CD4-positive, alpha-beta T cell treated with Interleukin-6 at 100 ng/mL for 8 hours (primary cell): ENCODE data around the gene IFI35.
A peak's percentile ranks its signal among the peaks of the same experiment; 100 is the strongest.
"Not testable (repeated sequence)": the region's sequence is repeated elsewhere in the genome, so short reads cannot be mapped to it uniquely, and the experiment has no call there.

Source experiments
- DNase-seq: peaks from one replicate; pipeline ENCODE4 v3.0.0-alpha.2; 2020; ENCODE audit warnings: mixed read lengths, low spot score

The IFI35 gene

GRCh38 chr17:42997984-42998938, 8.3 kb upstream of the IFI35 start, which contains the start of gene RPL27:
RPL27 (plus strand) TSS chr17:42998419; CDS start chr17:42998751, 332 bp downstream.
- DNase-seq: peak; percentile 99

DNA sequence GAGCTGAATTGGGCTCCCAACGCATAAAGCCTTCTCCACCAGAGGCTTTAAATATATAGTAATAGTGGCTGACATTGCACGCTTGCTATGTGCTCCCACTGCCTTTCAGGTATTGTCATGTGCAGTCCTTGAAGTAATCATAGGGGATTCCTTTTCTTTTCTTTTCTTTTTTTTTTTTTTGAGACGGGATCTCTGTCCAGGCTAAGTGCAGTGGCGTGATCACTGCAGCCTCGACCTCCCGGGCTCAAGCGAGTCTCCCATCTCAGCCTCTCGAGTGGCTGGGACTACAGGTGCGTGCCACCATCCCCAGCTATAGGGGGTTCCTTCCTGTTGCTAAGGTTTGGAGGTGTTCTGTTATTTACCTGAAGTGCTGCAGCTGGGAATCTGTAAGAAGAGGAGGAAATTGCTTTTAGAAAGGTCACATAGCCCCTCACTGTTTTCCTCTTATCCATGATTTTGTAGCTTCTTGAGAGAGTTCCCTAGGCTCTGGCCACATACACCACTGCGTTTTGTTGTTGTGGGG, 7.5 kb upstream of the IFI35 start:
- DNase-seq: no peak

- not testable (repeated sequence) for DNase-seq
Measured at GRCh38 chr17:43000894-43001293, 5.7 kb upstream of the IFI35 start.

- DNase-seq: no peak
Measured at GRCh38 chr17:43003542-43004172, 2.9 kb upstream of the IFI35 start.

DNA sequence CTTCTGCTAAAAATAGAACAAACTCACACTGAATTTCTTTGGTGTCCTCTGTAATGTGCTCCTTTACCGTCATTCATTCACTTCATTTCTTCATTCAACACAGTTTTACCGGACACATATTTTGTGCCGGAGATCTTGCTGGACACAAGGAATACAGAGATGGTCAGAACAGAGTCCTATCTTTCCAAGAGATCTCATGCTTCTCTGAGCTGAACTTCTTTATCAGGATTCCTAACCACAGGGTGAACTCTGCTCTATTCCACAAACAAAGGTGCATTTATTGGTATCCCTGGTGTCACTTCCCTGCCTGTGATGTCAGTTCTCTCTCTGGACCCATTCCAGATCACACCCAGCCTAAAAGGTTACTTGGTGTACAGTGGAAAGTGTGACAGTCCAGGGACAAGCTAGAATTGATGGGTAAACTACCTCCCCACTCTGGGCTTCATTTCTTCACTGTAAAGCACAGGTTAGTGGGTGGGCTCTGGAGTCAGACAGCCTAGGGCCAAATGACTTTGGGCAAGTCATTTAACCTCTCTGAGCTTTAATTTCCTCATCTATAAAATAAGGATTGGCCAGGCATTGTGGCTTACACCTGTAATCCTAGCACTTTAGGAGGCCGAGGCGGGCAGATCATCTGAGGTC, 4.2 kb downstream of the IFI35 start:
- no peak for DNase-seq

DNA sequence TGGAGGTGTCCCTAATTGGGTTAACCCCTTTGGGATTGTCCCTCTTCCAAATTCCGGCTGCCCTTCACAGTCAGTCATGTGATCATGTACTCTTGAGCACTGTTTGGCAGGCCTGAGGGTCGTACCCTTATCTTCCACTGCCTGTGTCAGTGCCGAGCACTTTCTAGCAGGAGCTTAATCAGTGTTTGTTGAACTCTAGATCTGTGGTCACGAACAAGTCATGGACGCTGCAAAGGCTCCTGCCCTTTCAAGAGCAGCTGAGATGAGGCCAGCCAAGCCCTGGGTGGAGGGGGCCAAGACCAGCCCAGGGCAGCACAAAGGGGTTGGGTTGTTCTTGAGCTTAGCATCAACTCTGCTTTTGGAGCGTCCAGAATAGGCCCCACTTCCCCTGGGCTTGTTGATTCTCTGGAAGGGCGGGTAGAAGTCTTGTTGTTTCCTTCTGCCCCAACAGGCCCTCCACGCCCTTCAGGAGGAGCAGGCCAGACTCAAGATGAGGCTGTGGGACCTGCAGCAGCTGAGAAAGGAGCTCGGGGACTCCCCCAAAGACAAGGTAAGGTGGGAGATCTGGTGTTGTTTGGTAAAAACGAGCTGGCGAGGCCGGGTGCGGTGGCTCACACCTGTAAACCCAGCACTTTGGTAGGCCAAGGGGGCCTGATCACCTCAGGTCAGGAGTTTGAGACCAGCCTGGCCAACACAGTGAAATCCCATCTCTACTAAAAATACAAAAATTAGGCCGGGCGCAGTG, 5.3 kb downstream of the IFI35 start:
- no peak for DNase-seq

GRCh38 chr17:43013296-43013695, 6.7 kb downstream of the IFI35 start:
- no peak for DNase-seq

GRCh38 chr17:43014020-43014648, 7.5 kb downstream of the IFI35 start:
- no peak for DNase-seq

DNA sequence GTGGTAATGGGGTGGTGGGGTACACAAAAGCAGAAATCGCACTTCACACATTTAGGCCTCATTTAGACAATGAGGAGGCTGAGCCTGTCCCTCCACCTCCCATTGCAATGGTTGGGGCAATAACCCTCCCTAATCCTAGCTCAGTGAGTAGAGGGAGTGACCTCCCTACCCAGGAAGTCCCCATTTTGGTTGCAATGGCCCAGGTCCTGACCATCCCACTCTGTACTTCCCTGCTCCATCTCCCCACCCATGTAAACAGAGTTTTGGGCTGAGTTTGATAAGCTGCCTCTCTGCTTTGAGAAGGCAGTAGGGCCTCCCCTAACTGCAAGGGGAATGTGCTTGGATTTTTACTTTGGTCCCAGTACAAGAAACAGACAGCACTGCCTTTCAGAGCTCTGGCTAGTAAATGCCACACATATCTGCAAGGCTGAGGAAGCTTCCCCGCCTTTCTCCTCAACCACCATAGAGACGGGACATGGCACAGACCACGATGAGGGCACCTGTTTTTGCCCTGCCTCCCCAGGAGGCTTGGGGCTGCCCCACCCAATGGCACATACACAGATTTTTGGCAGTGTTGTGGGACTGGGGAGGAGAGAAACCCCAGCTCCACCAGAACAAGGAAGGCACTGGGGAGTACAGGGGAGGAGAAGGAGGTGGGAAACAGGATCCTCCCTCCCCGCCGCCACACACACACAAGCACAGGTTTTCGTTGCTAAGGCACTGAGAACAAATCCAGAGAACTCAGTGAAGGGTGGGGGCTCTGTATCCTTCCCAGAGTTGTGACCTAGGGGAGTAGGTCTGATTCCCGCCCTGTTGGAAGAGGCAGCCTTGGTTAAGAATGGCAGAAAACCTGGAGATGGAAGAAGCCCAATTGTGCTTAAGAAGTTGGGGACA, 8.3 kb downstream of the IFI35 start:
- DNase-seq: no peak

DNA sequence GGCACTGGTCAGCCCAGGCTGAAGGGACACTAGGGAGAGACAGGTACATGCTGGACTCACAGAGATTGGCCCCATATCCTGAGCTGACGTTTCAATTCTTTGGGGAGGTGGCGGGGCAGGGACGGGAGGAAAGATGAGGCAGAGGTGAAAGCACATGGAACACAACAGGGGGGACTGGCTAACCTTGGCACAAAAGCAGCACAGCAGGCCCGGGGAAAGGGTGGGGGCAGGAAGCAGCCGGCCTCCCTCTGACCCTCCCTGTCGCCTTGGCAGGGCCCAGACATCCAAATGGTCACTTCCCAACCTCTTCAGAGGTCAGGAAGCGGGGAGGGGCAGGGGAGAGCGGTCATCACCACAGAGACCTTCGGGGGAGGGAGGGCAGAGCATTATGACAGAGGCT, 9.0 kb downstream of the IFI35 start:
- DNase-seq: no peak

DNA sequence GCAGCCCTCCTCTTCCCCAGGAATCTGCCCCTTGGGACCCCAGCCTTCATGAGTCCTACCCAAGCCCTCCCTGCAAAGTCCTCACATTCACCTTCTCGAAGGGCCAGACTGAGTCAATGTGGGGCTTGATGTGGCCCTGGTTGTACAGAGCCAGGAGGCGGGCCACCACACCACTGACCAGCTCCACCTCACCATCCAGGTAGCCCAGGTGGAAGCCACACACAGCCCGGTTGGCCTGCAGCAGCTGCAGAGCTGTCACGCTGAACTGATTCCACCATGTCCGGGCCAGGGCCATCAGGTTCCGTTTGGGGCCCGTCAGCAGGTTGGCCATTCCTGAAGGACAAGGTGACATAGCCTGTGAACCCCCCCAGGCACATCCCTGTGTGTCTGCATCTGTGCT, 9.6 kb downstream of the IFI35 start:
- DNase-seq: no peak

- no peak for DNase-seq
Measured at GRCh38 chr17:43018008-43018853, 11.6 kb downstream of the IFI35 start.

- DNase-seq: no peak
Measured at GRCh38 chr17:43018932-43019331, 12.3 kb downstream of the IFI35 start.

GRCh38 chr17:43019418-43019817, 12.8 kb downstream of the IFI35 start:
- DNase-seq: no peak

- DNase-seq: no peak
Measured at GRCh38 chr17:43020030-43020621, 13.5 kb downstream of the IFI35 start.

DNA sequence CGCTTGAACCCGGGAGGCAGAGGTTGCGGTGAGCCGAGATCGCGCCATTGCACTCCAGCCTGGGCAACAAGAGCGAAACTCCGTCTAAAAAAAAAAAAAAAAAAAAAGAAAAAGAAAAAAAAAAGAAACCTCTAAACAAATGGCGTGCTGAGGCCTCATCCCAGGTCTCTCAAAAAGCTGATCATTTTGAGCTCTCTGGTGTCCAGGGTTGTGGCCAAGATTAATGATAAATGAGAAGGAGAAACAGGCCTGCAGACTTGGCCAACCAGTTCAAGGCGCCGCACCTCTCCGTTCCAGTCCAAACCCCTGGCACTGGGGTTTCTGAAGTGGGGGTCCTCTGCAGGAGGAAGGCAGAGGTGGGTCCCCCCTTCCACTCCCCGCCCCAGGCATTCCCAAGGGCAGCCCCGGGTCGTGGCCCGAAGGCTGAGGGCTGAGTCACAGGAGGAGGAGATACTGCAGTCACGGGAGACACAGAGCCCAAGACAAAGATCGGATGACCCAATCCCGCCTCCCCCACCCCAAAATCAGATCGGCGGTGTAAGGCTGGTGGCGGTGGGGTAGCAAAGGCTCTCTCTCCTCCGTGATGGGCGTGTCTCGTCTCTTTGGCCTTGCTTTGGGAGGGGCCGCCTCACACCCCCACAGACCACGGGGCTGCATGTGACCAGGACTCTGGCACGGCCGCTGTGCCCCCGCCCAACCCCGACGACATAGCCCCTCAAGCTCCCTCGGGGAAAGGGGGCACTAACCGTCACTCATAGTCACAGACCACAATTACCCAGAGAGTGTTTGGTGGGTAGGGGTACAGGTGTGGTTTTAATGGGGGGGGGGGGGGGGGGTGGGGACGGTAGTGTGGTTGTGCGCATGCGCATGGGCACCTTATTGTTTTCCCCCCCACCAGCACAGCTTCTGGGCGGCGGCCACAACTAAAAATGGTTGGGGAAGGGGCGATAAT, 14.5 kb downstream of the IFI35 start:
- peak; percentile 31 for DNase-seq

DNA sequence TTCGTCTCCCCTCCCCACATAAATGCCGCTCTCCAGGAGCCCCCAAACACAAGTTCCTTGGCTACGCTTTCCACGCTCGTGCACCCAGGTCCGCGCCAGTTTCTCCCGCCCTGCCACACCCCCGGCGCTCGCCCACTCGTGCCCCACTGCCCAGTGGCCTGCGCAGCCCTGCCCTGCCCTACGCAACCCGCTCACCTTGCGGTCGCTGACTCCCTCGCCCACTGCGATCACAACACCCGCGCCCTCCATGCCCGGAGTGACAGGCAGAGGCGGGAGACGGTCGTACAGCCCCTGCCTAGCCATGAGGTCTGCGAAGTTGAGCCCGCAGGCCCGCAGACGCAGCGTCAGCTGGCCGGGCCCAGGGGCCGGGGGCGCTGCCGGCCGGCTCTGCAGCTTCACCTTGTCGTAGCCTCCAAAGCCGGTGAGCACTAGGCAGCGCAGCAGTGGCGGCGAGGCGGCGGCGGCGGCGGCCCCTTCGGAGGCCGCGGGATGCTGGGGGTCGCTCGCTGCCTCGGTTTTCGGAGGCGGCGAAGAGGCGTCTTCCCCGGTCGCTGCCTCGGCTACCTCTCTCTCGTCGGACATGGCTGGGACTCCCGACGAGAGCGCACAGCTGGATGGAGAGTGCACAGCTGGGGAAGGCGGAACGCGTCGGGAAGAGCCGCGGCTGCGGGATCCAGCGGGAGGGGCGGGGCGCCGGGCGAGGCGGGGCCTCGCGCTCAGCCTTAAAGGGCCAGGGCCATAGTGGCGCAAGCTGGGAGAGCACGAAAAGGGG, 15.3 kb downstream of the IFI35 start, which contains the start of gene VAT1:
Gene VAT1, minus strand, starts transcription at position 645 of the 772 bp plus-strand sequence. Its CDS starts 63 bp downstream, at position 582.
- peak; percentile 54 for DNase-seq
